NCI-H226 (cell line): ENCODE results near the gene ADTRP.

Experiments used
- DNase-seq: peaks from one replicate; pipeline ENCODE4 v3.0.0-alpha.2; 2015

ADTRP gene

GRCh38 chr6:11772109-11772825 is 6.3 kb downstream of the ADTRP start:
- peak; percentile 97 for DNase-seq

DNA sequence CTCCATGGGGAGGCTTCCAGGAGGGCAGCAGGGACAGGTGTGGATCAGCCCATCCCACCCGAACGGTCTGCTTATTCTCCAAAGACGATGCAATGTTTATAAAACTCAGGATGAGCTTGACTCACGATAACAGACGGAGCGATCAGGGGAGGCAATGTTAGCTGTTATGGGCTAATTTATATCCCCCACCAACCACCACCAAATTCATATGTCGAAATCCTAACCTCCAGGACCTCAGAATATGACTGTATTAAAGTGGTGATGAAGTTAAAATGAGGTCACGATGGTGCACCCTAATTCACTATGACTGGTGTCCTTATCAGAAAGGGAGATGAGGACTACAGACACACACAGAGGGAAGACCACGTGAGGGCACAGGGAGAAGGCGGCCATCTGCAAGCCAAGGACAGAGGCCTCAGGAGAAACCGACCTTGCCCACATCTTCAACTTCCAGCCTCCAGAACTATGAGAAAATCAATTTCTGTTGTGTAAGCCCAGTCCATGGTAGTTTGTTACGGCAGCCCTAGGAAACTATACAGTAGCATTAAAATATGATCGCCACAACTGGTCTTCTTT is 7.0 kb downstream of the ADTRP start:
- DNase-seq, result peak; percentile 89

GRCh38 chr6:11770546-11771466 is 7.8 kb downstream of the ADTRP start:
- peak; percentile 100 for DNase-seq

DNA sequence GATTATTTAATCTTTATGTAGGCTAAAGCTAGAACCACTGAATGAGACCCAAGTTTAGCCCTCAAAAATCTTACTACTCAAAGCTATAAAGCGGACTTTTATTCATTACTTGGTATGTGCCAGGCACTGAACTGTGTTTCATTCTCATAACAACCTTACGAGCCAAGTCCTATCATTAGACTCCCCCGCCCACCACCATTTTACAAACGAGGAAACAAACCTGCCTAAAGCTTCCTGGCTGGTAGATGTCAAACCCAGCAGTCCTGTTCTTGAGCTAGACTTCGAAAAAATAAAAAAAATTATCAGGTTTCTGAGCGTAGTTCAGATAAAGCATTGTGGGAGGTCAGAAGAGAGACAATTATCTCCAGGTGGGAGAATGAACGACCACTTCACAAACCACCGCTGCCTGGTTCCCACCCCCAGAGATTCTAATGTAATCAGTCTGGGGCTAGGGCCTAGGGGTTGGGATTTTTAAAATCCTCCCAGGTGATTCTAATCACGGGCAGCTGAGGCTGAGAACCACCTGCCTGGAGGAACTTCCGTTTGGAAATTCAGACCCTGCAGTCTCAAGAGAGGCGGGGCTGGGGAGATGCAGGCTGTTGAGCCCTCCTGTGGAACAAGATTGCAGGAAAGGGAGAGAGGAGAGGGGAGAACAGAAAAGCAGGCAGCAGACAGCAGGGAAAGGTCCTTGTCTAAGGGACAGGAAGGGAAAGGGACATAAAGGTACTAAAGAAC is 8.6 kb downstream of the ADTRP start:
- DNase-seq, result peak; percentile 61

- DNase-seq, result peak; percentile 54
These were observed 9.4 kb downstream of the ADTRP start for GRCh38 chr6:11769244-11769643.

GRCh38 chr6:11767978-11768756 is 10.4 kb downstream of the ADTRP start:
- DNase-seq, result no peak

DNA sequence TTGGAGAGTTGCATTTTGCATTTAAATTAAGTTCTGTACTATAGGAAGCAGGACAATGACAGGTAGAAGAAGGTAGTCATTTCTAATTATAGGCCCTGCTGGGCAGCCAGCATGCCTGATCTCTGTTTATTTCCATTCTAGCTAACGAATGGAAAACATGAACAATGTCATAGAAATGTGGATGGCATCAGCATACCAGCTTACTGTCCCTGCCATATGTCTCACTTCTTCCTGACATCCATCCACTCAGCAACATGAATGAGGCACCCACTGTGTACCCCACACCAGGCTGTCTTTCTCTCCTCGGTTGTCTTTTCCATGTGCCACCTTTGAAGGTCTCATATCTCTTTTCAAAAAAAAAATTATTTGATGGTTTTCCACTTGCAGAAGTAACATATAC is 11.1 kb downstream of the ADTRP start:
- no peak for DNase-seq

DNA sequence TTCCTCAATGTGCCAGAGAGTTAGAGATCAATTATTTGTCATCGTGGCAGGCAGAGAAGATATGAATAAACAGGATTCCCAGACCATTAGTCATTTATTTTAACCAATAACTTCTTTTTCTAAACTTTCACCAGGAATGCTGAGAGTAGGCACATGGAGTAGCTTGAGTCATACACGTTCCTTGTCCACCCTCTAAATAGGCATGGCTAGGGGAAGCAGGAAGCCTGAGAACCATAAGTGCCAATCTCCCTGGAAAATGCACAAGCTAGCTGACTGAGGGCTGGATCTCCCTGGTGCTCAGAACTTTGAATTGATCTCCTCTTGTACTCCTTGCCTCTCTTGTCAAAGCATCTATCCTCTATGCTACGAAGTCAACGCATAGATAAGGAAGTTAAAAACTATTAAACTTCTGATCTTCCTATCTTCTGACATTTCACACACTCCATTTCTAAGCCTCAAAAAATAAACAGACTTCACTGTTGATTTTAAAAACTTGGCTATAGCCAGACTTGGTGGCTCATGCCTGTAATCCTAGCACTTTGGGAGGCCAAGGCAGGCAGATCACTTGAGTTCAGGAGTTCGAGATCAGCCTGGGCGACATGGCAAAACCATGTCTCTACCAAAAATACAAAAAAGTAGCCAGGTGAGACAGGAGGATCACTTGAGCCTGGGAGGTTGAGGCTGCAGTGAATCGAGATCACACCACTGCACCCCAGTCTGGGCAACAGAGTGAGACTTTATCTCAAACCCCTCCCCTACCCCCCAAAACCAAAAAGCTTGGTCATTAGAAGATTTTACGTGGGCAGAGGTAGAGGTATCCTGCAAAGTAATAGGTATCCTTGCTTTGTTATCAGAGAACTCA is 11.8 kb downstream of the ADTRP start:
- peak; percentile 94 for DNase-seq

DNA sequence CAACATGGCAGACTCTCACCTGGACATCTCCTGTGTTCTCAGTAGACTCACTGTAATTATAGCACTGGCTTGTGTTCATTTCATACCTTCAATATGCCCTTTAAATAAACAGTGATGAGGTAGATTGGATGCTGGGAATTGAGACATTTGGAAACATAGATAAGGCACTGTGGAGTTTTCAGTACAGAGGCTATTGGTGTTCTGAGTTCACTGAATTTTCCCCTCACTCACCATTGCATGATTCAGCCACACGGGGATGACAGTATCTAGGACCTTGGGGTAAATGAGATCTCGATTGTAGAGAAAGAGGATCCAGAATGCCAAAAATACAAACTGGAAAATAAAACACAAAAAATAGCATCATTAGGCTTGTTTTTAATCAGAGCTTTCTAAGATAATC is 12.6 kb downstream of the ADTRP start:
- peak; percentile 33 for DNase-seq

DNA sequence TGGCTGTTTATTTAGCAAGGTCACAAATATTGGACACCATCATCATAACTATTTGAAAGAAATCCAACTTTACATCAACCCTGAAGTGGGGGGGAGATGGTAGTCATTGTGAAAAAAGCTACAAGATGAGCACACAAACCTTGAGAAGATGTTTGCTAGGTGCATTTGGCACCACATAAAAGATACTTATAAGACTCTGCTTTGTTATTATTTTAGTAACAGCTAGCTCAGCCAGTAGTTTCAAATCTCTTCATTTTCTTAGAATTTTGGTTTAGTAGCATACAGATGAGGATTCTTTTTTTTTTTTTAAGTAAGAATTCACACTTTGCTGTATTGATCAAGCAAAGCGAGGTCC is 14.4 kb downstream of the ADTRP start:
- no peak for DNase-seq

DNA sequence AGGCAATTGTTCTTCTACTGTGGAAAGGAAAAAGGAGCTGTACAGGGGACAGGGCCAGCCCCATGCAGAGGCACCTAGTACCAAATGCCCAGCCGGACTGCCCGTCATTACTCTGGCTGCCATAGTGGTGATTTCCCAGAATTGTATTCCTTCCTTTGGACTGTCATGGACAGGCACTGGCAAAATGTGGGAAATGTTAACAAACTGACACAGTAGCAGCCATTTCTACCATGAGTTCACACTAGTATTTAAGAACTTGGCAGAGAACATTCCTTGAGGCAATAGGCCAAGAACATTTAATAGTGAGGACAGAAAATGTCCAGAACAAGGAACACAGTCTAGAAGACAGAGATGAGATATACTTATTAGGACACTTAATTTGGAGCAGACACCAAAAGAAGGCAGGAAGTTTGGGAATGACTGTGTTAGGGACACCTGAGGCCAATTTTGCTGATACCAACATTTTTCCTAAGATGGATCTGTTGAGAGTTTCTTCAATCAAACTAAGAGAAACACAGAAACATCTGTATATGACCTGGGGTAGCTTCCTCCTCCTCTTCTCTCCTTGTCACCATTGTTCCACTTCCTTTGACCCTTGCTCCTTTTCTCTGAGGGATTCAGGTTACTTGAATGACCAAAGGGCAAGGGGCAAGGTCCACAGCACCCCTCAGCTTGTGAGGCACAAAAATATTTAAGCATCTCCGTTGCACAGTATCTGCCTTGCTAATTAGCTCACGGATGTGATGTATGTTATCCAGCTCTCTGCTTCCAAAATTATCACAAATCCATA is 14.9 kb downstream of the ADTRP start:
- DNase-seq, result no peak

DNA sequence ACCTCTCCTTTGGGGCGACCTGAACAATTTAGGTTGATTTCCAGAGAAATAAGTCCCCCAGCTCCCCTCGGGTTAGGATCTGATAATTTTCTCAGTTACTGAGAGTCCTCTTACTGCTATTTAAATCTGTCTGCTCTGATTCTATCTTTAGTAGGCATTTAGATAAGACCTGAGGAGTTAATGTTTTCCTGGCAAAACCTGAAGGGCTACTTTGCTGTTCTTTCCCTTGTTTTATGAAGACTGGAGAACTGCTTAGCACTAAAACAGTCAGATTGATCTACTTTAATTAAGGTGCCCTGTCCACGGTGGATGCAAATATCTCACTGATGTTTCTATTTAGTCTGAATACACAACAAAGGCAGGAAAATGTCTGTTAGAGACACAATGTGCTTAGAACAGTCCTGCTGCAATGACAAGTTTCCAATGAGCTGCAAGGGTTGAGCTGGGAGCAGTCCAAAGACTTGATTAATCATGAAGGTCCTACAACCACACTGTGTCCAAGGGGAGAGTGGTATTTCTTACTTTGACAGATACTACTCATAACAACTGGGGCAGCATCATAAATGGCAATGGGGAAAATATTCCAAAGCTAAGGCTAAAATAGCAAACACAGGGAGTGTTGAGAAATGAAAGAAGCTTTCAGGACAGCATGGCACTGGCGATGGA is 15.7 kb downstream of the ADTRP start:
- DNase-seq, result no peak

DNA sequence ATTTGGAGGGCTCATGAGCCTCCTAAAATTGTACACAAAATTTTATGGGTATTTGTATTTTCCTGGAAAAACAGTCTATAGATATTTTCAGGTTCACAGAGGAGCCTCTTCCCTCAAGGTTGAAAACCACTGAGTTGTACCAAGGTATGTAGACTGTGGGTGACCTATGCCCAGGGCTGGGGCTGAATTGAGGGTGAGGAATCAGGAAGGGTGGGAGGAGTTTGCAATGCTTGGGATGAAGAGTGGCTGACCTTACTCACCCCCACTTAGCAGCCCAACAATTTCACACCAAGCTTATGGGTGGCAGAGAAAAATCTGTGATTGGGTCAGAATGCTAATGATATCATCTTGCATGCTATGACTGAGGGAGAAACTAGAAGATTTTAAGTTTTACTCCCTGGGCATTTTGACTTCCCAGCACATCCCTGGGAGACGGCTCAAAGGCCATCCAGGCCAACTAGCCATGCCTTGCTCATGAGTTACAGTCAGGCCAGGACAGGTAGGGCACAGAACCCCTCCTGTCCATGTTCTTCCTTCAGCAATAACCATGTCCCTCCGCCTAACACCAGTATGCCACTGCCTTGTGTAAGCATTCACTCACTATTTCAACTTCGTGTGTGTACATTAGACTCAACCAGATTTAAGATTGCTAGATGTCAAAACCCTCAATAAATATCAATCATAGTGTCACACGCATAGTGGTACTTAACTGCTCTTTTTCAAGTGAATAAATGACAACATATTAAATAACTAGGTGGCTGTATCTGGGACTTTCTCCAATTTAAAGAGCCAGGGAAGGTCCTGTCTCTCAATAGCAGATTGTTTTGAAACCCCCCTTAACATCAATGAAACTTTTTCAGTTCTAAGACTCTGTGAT is 16.6 kb downstream of the ADTRP start:
- peak; percentile 46 for DNase-seq

- DNase-seq, result no peak
These were observed 18.6 kb downstream of the ADTRP start for GRCh38 chr6:11760015-11760473.

DNA sequence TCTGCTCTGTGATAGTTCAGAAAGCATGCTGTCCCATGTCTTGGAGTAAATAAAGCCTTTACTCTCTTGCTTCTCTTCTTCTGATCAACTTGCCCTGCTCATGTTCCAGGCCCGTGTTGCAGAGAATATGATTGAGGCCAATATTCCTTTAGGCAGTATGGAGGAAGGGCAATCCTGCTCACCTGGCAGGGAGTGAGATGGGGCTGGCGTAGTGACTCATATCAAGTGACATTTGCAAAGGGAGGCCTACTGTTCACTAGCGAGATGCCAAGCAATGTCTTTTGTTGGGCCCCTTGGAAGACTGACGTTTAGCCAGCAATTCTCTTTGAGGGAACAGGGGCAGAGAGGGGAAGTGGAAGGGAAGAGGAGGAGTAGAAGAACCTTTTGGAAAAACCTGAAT is 19.7 kb downstream of the ADTRP start:
- DNase-seq, result no peak

DNA sequence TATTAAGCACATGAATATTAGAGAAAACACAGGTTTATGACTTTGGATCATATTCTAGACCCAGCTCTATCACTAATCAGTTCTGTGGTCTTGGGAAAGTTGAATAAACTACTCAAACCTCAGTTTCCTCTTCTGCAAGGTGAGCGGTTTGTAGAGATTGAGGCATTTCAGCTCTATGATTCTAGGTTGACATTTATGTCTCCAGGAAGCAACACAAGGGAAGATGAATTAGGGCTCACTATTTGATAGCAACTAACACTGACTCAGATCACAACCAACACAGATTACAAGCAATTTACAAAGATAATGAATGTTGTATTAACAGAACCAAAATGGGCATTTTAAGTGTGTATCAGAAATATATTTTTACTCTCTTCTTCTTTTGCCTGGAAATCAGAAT is 21.9 kb downstream of the ADTRP start:
- no peak for DNase-seq

- DNase-seq, result no peak
These were observed 22.3 kb downstream of the ADTRP start for GRCh38 chr6:11756292-11756691.

GRCh38 chr6:11755725-11756124 is 22.9 kb downstream of the ADTRP start:
- DNase-seq, result no peak
